ENCODE data around the gene DTX3L. TPM values are rescaled to one million over a fixed set of nuclear protein-coding genes. Genes with fewer than 3 reads are reported as not detected.

The DTX3L gene
- total and polyA plus RNA-seq, 2 of the 13 experiments (the other 11 are each of a cell fraction or from before 2014, with no cell fraction given): 2.5 to 10.9 TPM

- peak; percentile 62; the same call in 1 of the 2 replicates for TF ChIP-seq SMAD9 (CRISPR knock-in tag; IDR thresholded peaks at IDR 0.05)
- TF ChIP-seq SMC3 (IDR thresholded peaks at IDR 0.05; ENCODE audit: low read length): no peak
- TF ChIP-seq STAT5B (CRISPR knock-in tag; IDR thresholded peaks at IDR 0.05): no peak
- TF ChIP-seq ZNF484 (CRISPR knock-in tag; IDR thresholded peaks at IDR 0.05; ENCODE audit: borderline replicate concordance, low read depth): no peak
- no peak for TF ChIP-seq AKAP8 (CRISPR knock-in tag; IDR thresholded peaks at IDR 0.05)
- no peak for TF ChIP-seq PREB (CRISPR knock-in tag; IDR thresholded peaks at IDR 0.05)
- TF ChIP-seq THRA (CRISPR knock-in tag; IDR thresholded peaks at IDR 0.05; ENCODE audit: borderline replicate concordance): peak; percentile 32; the same call in 1 of the 2 replicates
- TF ChIP-seq TP53 (CRISPR knock-in tag; conservative IDR thresholded peaks at IDR 0.05): no peak; the same call in 1 of the 2 replicates
- 0 out of 2 replicates have a peak, but pooled peaks have one; percentile 52 for TF ChIP-seq GZF1 (CRISPR knock-in tag; IDR thresholded peaks at IDR 0.05)
- TF ChIP-seq GATAD2A (CRISPR knock-in tag; IDR thresholded peaks at IDR 0.05): peak; percentile 25; the same call in 1 of the 2 replicates
- TF ChIP-seq TFAP4 (IDR thresholded peaks at IDR 0.05; ENCODE audit: borderline replicate concordance, low read depth): peak; percentile 62; the same call in 1 of the 2 replicates
- TF ChIP-seq ERF (CRISPR knock-in tag; IDR thresholded peaks at IDR 0.05): peak; percentile 75; the same call in 1 of the 2 replicates
- no peak for TF ChIP-seq RFXAP (CRISPR knock-in tag; IDR thresholded peaks at IDR 0.05; ENCODE audit: borderline replicate concordance)
- TF ChIP-seq ZNF251 (CRISPR knock-in tag; IDR thresholded peaks at IDR 0.05): 0 out of 2 replicates have a peak, but pooled peaks have one; percentile 35
- no peak; the same call in 1 of the 2 replicates for TF ChIP-seq ZNF619 (CRISPR knock-in tag; IDR thresholded peaks at IDR 0.05)
- TF ChIP-seq ZEB1 (IDR thresholded peaks at IDR 0.05; ENCODE audit: insufficient replicate concordance, low read depth): no peak
- peak; percentile 81; the same call in 1 of the 2 replicates for TF ChIP-seq ZNF253 (CRISPR knock-in tag; IDR thresholded peaks at IDR 0.05; ENCODE audit: borderline replicate concordance)
- no peak for TF ChIP-seq SRSF4 (IDR thresholded peaks at IDR 0.05; ENCODE audit: low read depth, low read length, poor library complexity, severe bottlenecking)
- peak; percentile 51; the same call in 1 of the 2 replicates for TF ChIP-seq PAXIP1 (CRISPR knock-in tag; conservative IDR thresholded peaks at IDR 0.05)
- TF ChIP-seq AGO1 (IDR thresholded peaks at IDR 0.05; ENCODE audit: low read depth, low read length, poor library complexity, severe bottlenecking): no peak
- TF ChIP-seq NFE2 (CRISPR knock-in tag; IDR thresholded peaks at IDR 0.05): no peak
- 0 out of 2 replicates have a peak, but pooled peaks have one; percentile 42 for TF ChIP-seq ZMYM2 (CRISPR knock-in tag; IDR thresholded peaks at IDR 0.05)
- TF ChIP-seq SIN3A (IDR thresholded peaks at IDR 0.05; ENCODE audit: borderline replicate concordance, low read depth, low read length): peak; percentile 87; the same call in 1 of the 2 replicates
These were observed at the start of gene DTX3L, which contains the start of gene PARP9 (continued) for GRCh38 chr3:122564155-122564912.

All from HepG2 (cell line).